B cell (primary cell): ENCODE measurements around the gene SLC4A5.

Experiments used
- CTCF ChIP-seq: fragments of 200-600 bp; IDR thresholded peaks from one replicate; pipeline ENCODE4 v1.8.0; 2022; ENCODE audit warnings: antibody characterized with exemption, mild to moderate bottlenecking
- EZH2 ChIP-seq: IDR thresholded peaks from 2 replicates; pipeline ENCODE4 v1.6.1; 2012; ENCODE audit warnings: borderline replicate concordance, low read depth, mild to moderate bottlenecking, moderate library complexity, low read length; ENCODE audit not compliant: insufficient read depth, poor library complexity, severe bottlenecking

- no peak for TF ChIP-seq CTCF
- no peak for TF ChIP-seq EZH2
Observed at GRCh38 chr2:74198023-74198460, 145.2 kb downstream of the SLC4A5 start.
